NT2/D1 (cell line): ENCODE results near the gene UBR4.
"Not testable (repeated sequence)": the region's sequence is repeated elsewhere in the genome, so short reads cannot be mapped to it uniquely, and the experiment has no call there.

Experiments
- DNase-seq: peaks from one replicate; pipeline ENCODE4 v3.0.0-alpha.2; 2011; ENCODE audit warnings: low read depth, low spot score
- H3K27me3 ChIP-seq: 2 replicates; pipeline ENCODE4 v1.6.0; 2011; ENCODE audit warnings: mild to moderate bottlenecking; ENCODE audit not compliant: insufficient read length, insufficient read depth
- H3K36me3 ChIP-seq: 2 replicates; pipeline ENCODE4 v1.6.1; 2011; ENCODE audit warnings: mild to moderate bottlenecking, low read length, mixed read lengths; ENCODE audit not compliant: insufficient read depth, insufficient read length
- H3K4me1 ChIP-seq: 2 replicates; pipeline ENCODE4 v1.5.1; 2011; ENCODE audit not compliant: insufficient read depth, insufficient read length
- H3K4me3 ChIP-seq: 2 replicates; pipeline ENCODE4 v1.5.1; 2011; ENCODE audit warnings: low read depth; ENCODE audit not compliant: insufficient read length
- H3K9ac ChIP-seq: 2 replicates; pipeline ENCODE4 v1.6.0; 2011; ENCODE audit warnings: low read depth; ENCODE audit not compliant: insufficient read length
- H3K9me3 ChIP-seq: 2 replicates; pipeline ENCODE4 v1.5.1; 2011; ENCODE audit warnings: mild to moderate bottlenecking, low read length; ENCODE audit not compliant: insufficient read depth
- SUZ12 ChIP-seq: IDR thresholded peaks from 2 replicates; pipeline ENCODE4 v1.6.1; 2011; ENCODE audit not compliant: insufficient read length, insufficient read depth; ENCODE audit errors: extremely low read depth
- YY1 ChIP-seq: IDR thresholded peaks from 2 replicates; pipeline ENCODE4 v1.6.1; 2011; ENCODE audit not compliant: insufficient read length, insufficient read depth
- ZNF274 ChIP-seq: IDR thresholded peaks from 2 replicates; pipeline ENCODE4 v1.6.1; 2011; ENCODE audit warnings: mild to moderate bottlenecking, low read depth, low read length

Gene UBR4

GRCh38 chr1:19250629-19251304 is 40.7 kb upstream of the UBR4 start:
- no peak for TF ChIP-seq YY1
- TF ChIP-seq ZNF274, result no peak
- no peak for TF ChIP-seq SUZ12
- peak overlapping the region; percentile 98 for H3K4me3 ChIP-seq
- H3K4me1 ChIP-seq, result peaks cover 6% of the 10 kb centered on the region
- H3K9me3 ChIP-seq, result no peaks in the 10 kb centered on the region
- no peak for DNase-seq
- H3K27me3 ChIP-seq, result no peaks in the 10 kb centered on the region
- H3K36me3 ChIP-seq, result peaks cover 39% of the 10 kb centered on the region
- peak overlapping the region; percentile 98 for H3K9ac ChIP-seq

- peaks cover 79% of the 10 kb centered on the region for H3K36me3 ChIP-seq
- no peak for DNase-seq
- no peaks in the 10 kb centered on the region for H3K9me3 ChIP-seq
- no peak overlapping the region for H3K9ac ChIP-seq
- TF ChIP-seq ZNF274 (no peak), YY1 (no peak), SUZ12 (no peak)
- no peaks in the 10 kb centered on the region for H3K27me3 ChIP-seq
- no peak overlapping the region for H3K4me3 ChIP-seq
- H3K4me1 ChIP-seq, result no peaks in the 10 kb centered on the region
These were observed 30.8 kb upstream of the UBR4 start for GRCh38 chr1:19240673-19241538.

GRCh38 chr1:19239876-19240275 is 29.8 kb upstream of the UBR4 start:
- TF ChIP-seq YY1 (no peak), SUZ12 (no peak), ZNF274 (no peak)
- Histone ChIP-seq H3K4me3 (no peak overlapping the region), H3K4me1 (no peaks in the 10 kb centered on the region), H3K36me3 (peaks cover 81% of the 10 kb centered on the region), H3K27me3 (no peaks in the 10 kb centered on the region), H3K9ac (no peak overlapping the region), H3K9me3 (no peaks in the 10 kb centered on the region)
- DNase-seq, result no peak

GRCh38 chr1:19234224-19234623 is 24.2 kb upstream of the UBR4 start:
- TF ChIP-seq SUZ12 (no peak), ZNF274 (no peak), YY1 (no peak)
- H3K27me3 ChIP-seq, result no peaks in the 10 kb centered on the region
- H3K4me3 ChIP-seq, result no peak overlapping the region
- H3K9ac ChIP-seq, result no peak overlapping the region
- no peak for DNase-seq
- no peaks in the 10 kb centered on the region for H3K9me3 ChIP-seq
- H3K36me3 ChIP-seq, result peaks cover 81% of the 10 kb centered on the region
- no peaks in the 10 kb centered on the region for H3K4me1 ChIP-seq

- H3K9me3 ChIP-seq, result no peaks in the 10 kb centered on the region
- H3K4me1 ChIP-seq, result no peaks in the 10 kb centered on the region
- H3K9ac ChIP-seq, result no peak overlapping the region
- no peak for TF ChIP-seq ZNF274
- no peak for TF ChIP-seq SUZ12
- TF ChIP-seq YY1, result no peak
- H3K27me3 ChIP-seq, result no peaks in the 10 kb centered on the region
- no peak for DNase-seq
- peaks cover 73% of the 10 kb centered on the region for H3K36me3 ChIP-seq
- no peak overlapping the region for H3K4me3 ChIP-seq
These were observed 22.4 kb upstream of the UBR4 start for GRCh38 chr1:19232524-19232846.

GRCh38 chr1:19231736-19232523 is 21.9 kb upstream of the UBR4 start:
- H3K9me3 ChIP-seq, H3K4me1 ChIP-seq, H3K9ac ChIP-seq, DNase-seq, H3K4me3 ChIP-seq, H3K27me3 ChIP-seq: not testable (repeated sequence)
- H3K36me3 ChIP-seq, result peaks cover 73% of the 10 kb centered on the region

GRCh38 chr1:19229828-19230325 is 19.8 kb upstream of the UBR4 start:
- H3K4me3 ChIP-seq, result no peak overlapping the region
- no peak for DNase-seq
- no peaks in the 10 kb centered on the region for H3K27me3 ChIP-seq
- H3K36me3 ChIP-seq, result peaks cover 83% of the 10 kb centered on the region
- no peaks in the 10 kb centered on the region for H3K9me3 ChIP-seq
- H3K4me1 ChIP-seq, result no peaks in the 10 kb centered on the region
- TF ChIP-seq SUZ12 (no peak), ZNF274 (no peak), YY1 (no peak)
- H3K9ac ChIP-seq, result no peak overlapping the region
